ENCODE data around the gene CAMK1G.

The CAMK1G gene

GRCh38 chr1:209583408-209583807, at the start of gene CAMK1G:
Gene CAMK1G (plus strand): TSS chr1:209583714. CDS start chr1:209594984, 11,270 bp downstream.
- H3K27ac Mint-ChIP-seq = no peak within 1 kb of the TSS
- H3K27me3 Mint-ChIP-seq = peaks cover 2% of the 10 kb centered on the region
- H3K4me1 Mint-ChIP-seq = no peaks in the 10 kb centered on the region
- no peaks in the 10 kb centered on the region for H3K36me3 Mint-ChIP-seq
- H3K4me3 Mint-ChIP-seq = no peak within 1 kb of the TSS
- DNase-seq (ENCODE audit: low spot score in 2 of 2) (no peak), ATAC-seq (ENCODE audit: low read depth) (no peak)
- H3K9me3 Mint-ChIP-seq = peaks cover 2% of the 10 kb centered on the region

DNA sequence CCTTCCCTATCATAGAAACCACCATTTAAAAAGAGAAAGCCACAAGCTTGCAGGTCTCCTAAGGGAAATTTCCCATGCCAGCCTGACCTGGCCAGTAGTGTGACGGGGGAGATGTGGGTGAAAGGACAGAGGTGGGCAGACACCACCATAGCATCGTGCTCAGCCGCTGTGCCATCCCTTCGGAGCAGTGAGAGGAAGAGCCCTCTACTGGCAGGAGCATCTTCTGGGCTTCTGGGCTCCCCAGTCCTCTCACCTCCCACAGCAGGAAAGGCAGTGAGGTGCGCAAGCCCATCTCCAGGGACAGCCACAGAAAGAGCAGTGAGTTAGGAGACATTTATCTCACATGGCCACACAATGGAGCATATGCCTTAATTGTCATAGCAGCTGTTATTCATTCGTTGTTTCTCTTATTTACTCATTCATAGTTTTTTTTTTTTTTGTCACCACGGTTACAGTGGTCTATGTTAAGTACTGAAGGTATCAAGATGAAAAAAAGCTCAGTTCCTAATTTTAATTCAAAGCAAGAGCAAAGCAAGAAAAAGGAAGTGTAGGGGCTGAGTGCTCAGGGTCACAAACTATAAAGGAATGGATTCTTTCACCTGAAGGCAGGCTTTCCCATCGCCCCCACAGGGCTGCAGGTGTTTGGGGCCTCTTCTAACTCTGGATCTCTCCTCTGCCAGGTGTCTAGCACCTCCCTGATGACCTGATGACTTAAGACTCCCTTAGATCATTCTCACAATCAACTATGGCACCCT, 48.8 kb upstream of the CAMK1G start:
- H3K4me1 Mint-ChIP-seq = no peaks in the 10 kb centered on the region
- peaks cover 10% of the 10 kb centered on the region for H3K27me3 Mint-ChIP-seq
- H3K4me3 Mint-ChIP-seq = no peak overlapping the region
- H3K9me3 Mint-ChIP-seq = no peaks in the 10 kb centered on the region
- H3K36me3 Mint-ChIP-seq = no peaks in the 10 kb centered on the region
- ATAC-seq (ENCODE audit: low read depth) (peak; percentile 39), DNase-seq (ENCODE audit: low spot score in 2 of 2) (no peak)
- H3K27ac Mint-ChIP-seq = no peak overlapping the region

DNA sequence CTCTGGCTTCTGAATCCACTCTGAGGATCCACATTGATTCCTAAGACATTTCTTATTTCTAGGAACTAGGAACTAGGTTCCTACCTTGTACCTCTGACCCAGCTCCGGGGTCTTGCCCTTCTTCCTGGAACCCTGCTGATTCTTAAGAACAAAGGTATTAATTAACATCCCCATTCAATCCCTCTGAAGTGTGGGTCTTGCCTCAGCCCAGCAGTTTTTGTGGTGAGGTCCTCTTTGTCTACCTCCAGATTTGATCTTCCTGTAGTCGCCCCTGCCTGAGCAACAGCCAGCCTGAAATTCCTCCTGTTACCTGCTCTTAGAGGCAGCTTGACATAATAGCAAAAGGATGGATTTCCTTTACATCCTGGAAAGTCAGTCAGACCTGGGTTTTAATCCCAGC, 46.7 kb upstream of the CAMK1G start:
- ATAC-seq (ENCODE audit: low read depth) (no peak), DNase-seq (ENCODE audit: low spot score in 2 of 2) (no peak)
- H3K4me3 Mint-ChIP-seq = no peak overlapping the region
- no peak overlapping the region for H3K27ac Mint-ChIP-seq
- no peaks in the 10 kb centered on the region for H3K9me3 Mint-ChIP-seq
- peaks cover 16% of the 10 kb centered on the region for H3K27me3 Mint-ChIP-seq
- no peaks in the 10 kb centered on the region for H3K4me1 Mint-ChIP-seq
- H3K36me3 Mint-ChIP-seq = no peaks in the 10 kb centered on the region

- Mint-ChIP-seq H3K27ac (no peak overlapping the region), H3K4me3 (no peak overlapping the region), H3K4me1 (no peaks in the 10 kb centered on the region), H3K27me3 (peaks cover 16% of the 10 kb centered on the region), H3K36me3 (no peaks in the 10 kb centered on the region), H3K9me3 (no peaks in the 10 kb centered on the region)
- no peak for ATAC-seq (ENCODE audit: low read depth)
- DNase-seq (ENCODE audit: low spot score in 2 of 2) = no peak
Observed at GRCh38 chr1:209537336-209538114, 46.0 kb upstream of the CAMK1G start.

- DNase-seq (ENCODE audit: low spot score in 2 of 2) = no peak
- Mint-ChIP-seq H3K36me3 (no peaks in the 10 kb centered on the region), H3K4me1 (no peaks in the 10 kb centered on the region), H3K4me3 (no peak overlapping the region), H3K27me3 (peaks cover 15% of the 10 kb centered on the region), H3K9me3 (no peaks in the 10 kb centered on the region), H3K27ac (no peak overlapping the region)
- ATAC-seq (ENCODE audit: low read depth) = no peak
Observed at GRCh38 chr1:209539576-209539975, 43.9 kb upstream of the CAMK1G start.

- Mint-ChIP-seq H3K4me1 (no peaks in the 10 kb centered on the region), H3K36me3 (no peaks in the 10 kb centered on the region), H3K27me3 (peaks cover 24% of the 10 kb centered on the region), H3K4me3 (no peak overlapping the region), H3K9me3 (no peaks in the 10 kb centered on the region), H3K27ac (no peak overlapping the region)
- DNase-seq (ENCODE audit: low spot score in 2 of 2) (no peak), ATAC-seq (ENCODE audit: low read depth) (no peak)
Observed at GRCh38 chr1:209542585-209542984, 40.9 kb upstream of the CAMK1G start.

DNA sequence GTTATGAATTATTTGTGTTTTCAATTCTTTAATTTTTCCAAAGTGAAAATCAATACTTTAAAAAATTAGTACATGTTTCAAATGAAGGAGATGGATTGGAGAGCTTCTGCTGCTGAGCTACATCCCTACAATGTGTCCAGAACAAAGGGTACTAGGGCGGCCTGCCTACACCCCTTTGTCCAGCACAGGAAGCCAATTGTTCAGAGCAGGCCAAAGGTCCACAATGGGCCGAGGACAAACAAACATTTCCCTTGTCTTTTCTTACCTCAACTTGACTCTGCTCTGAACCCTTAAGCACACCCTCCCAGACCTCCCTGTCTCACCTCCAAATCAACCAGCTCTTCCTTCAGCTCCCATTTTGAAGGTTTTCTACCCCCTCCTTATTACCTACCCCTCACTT, 39.4 kb upstream of the CAMK1G start:
- ATAC-seq (ENCODE audit: low read depth) = no peak
- no peak for DNase-seq (ENCODE audit: low spot score in 2 of 2)
- Mint-ChIP-seq H3K36me3 (no peaks in the 10 kb centered on the region), H3K4me1 (no peaks in the 10 kb centered on the region), H3K27me3 (peaks cover 20% of the 10 kb centered on the region), H3K4me3 (no peak overlapping the region), H3K27ac (no peak overlapping the region), H3K9me3 (no peaks in the 10 kb centered on the region)

DNA sequence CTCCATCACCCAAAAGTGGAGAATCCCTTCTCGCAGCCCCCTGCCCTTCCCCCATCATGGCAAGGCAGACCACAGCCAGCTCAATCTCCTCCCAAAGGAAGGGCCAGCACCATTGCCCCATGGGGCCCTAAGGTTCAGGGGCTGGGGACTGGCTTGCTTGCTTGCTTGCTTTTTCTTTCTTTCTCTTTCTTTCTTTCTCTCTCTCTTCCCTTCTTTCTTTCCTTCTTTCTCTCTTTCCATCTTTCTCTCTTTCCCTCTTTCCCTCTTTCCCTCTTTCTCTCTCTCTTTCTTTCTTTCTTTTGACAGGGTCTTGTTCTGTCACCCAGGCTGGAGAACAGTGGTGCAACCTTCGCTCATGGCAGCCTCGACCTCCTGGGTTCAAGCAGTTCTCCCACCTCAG, 38.1 kb upstream of the CAMK1G start:
- DNase-seq (ENCODE audit: low spot score in 2 of 2) = no peak
- Mint-ChIP-seq H3K4me1 (no peaks in the 10 kb centered on the region), H3K36me3 (no peaks in the 10 kb centered on the region), H3K27me3 (peaks cover 20% of the 10 kb centered on the region), H3K27ac (no peak overlapping the region), H3K9me3 (no peaks in the 10 kb centered on the region), H3K4me3 (no peak overlapping the region)
- ATAC-seq (ENCODE audit: low read depth) = no peak

DNA sequence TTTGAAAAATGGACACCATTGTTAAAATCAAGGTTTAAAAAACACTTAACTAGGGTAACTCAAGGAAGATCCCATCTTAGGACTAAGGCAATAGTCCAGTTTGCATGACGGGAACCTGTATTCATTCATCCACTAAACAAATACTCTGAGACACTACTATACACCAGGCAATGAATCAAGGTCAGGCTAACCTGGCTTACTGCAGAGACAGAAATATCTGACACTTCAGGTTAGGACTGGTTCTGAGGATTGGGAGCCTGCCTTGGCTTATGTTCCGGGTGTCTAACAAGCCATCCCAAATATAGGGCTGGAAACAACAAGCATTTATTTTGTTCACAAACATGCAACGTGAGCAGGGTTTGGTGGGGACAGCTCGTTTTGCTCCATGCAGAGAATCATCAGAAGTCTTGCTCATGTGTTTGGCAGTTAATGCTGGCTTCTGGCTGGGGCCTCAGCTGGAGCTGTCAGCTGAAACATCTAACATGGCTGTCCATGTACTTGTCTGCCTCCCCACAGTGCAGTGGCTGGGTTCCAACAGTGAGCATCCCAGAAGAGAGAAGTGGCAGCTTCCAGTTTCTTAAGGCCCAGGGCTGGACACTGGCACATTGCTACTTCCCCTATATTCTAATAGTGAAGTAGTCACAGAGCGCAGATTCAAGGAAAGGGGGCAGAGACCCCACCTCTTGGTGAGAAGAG, 37.0 kb upstream of the CAMK1G start:
- H3K36me3 Mint-ChIP-seq = no peaks in the 10 kb centered on the region
- H3K27ac Mint-ChIP-seq = no peak overlapping the region
- ATAC-seq (ENCODE audit: low read depth) = no peak
- no peaks in the 10 kb centered on the region for H3K4me1 Mint-ChIP-seq
- H3K4me3 Mint-ChIP-seq = no peak overlapping the region
- DNase-seq (ENCODE audit: low spot score in 2 of 2) = no peak
- H3K9me3 Mint-ChIP-seq = no peaks in the 10 kb centered on the region
- peaks cover 15% of the 10 kb centered on the region for H3K27me3 Mint-ChIP-seq

DNA sequence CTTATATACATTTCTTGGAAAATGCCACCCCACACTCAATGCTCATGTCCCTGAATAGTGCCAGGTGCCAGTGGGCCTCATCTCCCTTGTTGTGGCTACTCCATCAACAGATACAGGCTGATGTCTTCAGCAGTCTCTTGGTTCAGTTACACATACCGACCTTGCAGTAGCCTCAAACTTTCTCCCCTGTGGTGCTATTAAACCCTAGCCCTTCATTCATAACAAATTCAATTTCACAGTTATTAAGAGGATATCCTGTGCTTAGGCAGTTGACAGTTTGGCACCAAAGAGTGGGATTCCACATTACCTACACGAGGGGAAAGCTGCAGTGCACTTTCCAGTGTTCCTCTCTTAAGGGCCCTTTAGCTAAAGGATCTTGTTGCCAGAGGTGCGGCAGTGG, 35.9 kb upstream of the CAMK1G start:
- peaks cover 17% of the 10 kb centered on the region for H3K27me3 Mint-ChIP-seq

GRCh38 chr1:209549443-209550205, 33.9 kb upstream of the CAMK1G start:
- ATAC-seq (ENCODE audit: low read depth) = no peak
- no peak overlapping the region for H3K27ac Mint-ChIP-seq
- H3K4me1 Mint-ChIP-seq = no peaks in the 10 kb centered on the region
- peaks cover 16% of the 10 kb centered on the region for H3K27me3 Mint-ChIP-seq
- H3K9me3 Mint-ChIP-seq = no peaks in the 10 kb centered on the region
- H3K4me3 Mint-ChIP-seq = no peak overlapping the region
- DNase-seq (ENCODE audit: low spot score in 2 of 2) = no peak
- no peaks in the 10 kb centered on the region for H3K36me3 Mint-ChIP-seq

More for the DNA sequence above, 35.9 kb upstream of the CAMK1G start:
- no peak overlapping the region for H3K4me3 Mint-ChIP-seq
- no peak for DNase-seq (ENCODE audit: low spot score in 2 of 2)
- H3K27ac Mint-ChIP-seq = no peak overlapping the region
- ATAC-seq (ENCODE audit: low read depth) = no peak
- no peaks in the 10 kb centered on the region for H3K4me1 Mint-ChIP-seq
- no peaks in the 10 kb centered on the region for H3K9me3 Mint-ChIP-seq
- H3K36me3 Mint-ChIP-seq = no peaks in the 10 kb centered on the region

GRCh38 chr1:209550519-209550918, 33.0 kb upstream of the CAMK1G start:
- Mint-ChIP-seq H3K4me1 (no peaks in the 10 kb centered on the region), H3K4me3 (no peak overlapping the region), H3K36me3 (no peaks in the 10 kb centered on the region), H3K27me3 (peaks cover 9% of the 10 kb centered on the region), H3K9me3 (no peaks in the 10 kb centered on the region), H3K27ac (no peak overlapping the region)
- ATAC-seq (ENCODE audit: low read depth) = no peak
- no peak for DNase-seq (ENCODE audit: low spot score in 2 of 2)

GRCh38 chr1:209552406-209553264, 30.9 kb upstream of the CAMK1G start:
- no peaks in the 10 kb centered on the region for H3K4me1 Mint-ChIP-seq
- ATAC-seq (ENCODE audit: low read depth) = no peak
- no peaks in the 10 kb centered on the region for H3K36me3 Mint-ChIP-seq
- no peak overlapping the region for H3K4me3 Mint-ChIP-seq
- H3K9me3 Mint-ChIP-seq = no peaks in the 10 kb centered on the region
- no peak overlapping the region for H3K27ac Mint-ChIP-seq
- no peak for DNase-seq (ENCODE audit: low spot score in 2 of 2)
- H3K27me3 Mint-ChIP-seq = peaks cover 3% of the 10 kb centered on the region

All from memory B cell (primary cell).